Thyroid gland (tissue), 4 donors: ENCODE measurements around the gene C5. TPM values are rescaled to one million over a fixed set of nuclear protein-coding genes. Genes with fewer than 3 reads are reported as not detected.

ENCODE experiments used
- DNase-seq, 2 donors: peaks; one replicate each; pipeline ENCODE4 v3.0.0-alpha.2; 2019
- H3K27ac ChIP-seq, 3 donors: fragments of 200-600 bp; sonication (generic); 1 replicate in 2 of 3; 2 replicates in 1 of 3; pipeline ENCODE4 v1.5.1; 2016 to 2019; ENCODE audit warnings: mild to moderate bottlenecking in 1 of 3, moderate library complexity in 1 of 3
- H3K27me3 ChIP-seq: fragments of 200-600 bp; sonication (generic); one replicate; pipeline ENCODE4 v1.5.1; 2019
- H3K36me3 ChIP-seq, 2 donors: fragments of 200-600 bp; sonication (generic); one replicate each; pipeline ENCODE4 v1.5.1; 2016 to 2019
- H3K4me1 ChIP-seq, 2 donors: fragments of 200-600 bp; sonication (generic); one replicate each; pipeline ENCODE4 v1.5.1; 2017 to 2019
- H3K4me3 ChIP-seq, 3 donors: fragments of 200-600 bp; sonication (generic); replicated peaks in 1 of 3; 1 replicate in 2 of 3; 2 replicates in 1 of 3; pipeline ENCODE4 v1.5.1; 2016; ENCODE audit warnings: mild to moderate bottlenecking in 1 of 3
- H3K9me3 ChIP-seq: fragments of 200-600 bp; sonication (generic); one replicate; pipeline ENCODE4 v1.5.1; 2017
- POLR2A ChIP-seq, 2 donors: fragments of 450-650 bp; IDR thresholded peaks; one replicate each; pipeline ENCODE4 v1.6.1; 2017; ENCODE audit warnings: antibody characterized with exemption in 2 of 2, mild to moderate bottlenecking in 2 of 2, moderate library complexity in 1 of 2
- WGBS, 2 donors: methylation state at CpG; one replicate each; pipeline ENCODE4 v1.1.5; 2017; 5-methylcytosine and 5-hydroxymethylcytosine counted together
- intact Hi-C: fragments of 100-400 bp; cut with DNase I; formaldehyde crosslinking; loops from one replicate; pipeline ENCODE4 v1.15.1; 2023
- total RNA-seq, 4 donors: library from RNA; depleted of rRNA; stranded (reverse); fragments of >200 nt; gene quantifications; one replicate each; pipeline ENCODE4 v1.2.3, GENCODE V29; 2016
- TF ChIP-seq, protein P1 (sequence below), 6 experiments: fragments of 200-600 bp in 3 of 6; fragments of 450-650 bp in 3 of 6; sonication (generic) in 3 of 6; IDR thresholded peaks; one replicate each; pipeline ENCODE4 v1.5.1; 2016 to 2019; ENCODE audit warnings: antibody characterized with exemption in 6 of 6, mild to moderate bottlenecking in 2 of 6, inconsistent platforms in 1 of 6, moderate library complexity in 1 of 6

C5 gene
- total RNA-seq, 4 donors from 2014 or later: 1.7 to 3.4 (median 2.8) TPM

DNA sequence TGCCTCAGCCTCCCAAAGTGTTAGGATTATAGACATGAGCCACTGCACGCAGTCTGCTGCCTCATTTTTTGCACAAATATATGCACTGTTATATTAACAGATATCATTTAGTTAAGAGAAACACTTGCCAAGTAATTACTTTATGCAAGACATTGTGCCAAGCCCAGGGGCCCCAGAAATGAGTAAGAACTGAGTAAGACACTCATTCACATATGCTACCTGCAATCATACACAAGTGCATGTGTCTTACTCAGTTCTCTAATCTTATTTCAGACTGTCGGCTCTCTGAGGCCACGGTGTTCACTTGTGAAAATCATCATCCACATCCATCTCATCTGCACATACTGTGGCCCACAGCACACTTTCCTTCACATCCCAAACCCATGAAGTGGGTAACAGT lies 139.4 kb downstream of the C5 start:
- H3K4me1 ChIP-seq: no peaks in the 10 kb centered on the region
- DNase-seq: no peak
- WGBS, 2 donors: 87 to 95% methylated on average over 3 of the region's 3 CpGs
- H3K27ac ChIP-seq: no peak overlapping the region
- no peak overlapping the region for H3K4me3 ChIP-seq
- no peaks in the 10 kb centered on the region for H3K9me3 ChIP-seq
- no peaks in the 10 kb centered on the region for H3K27me3 ChIP-seq
- TF ChIP-seq, protein P1, sequence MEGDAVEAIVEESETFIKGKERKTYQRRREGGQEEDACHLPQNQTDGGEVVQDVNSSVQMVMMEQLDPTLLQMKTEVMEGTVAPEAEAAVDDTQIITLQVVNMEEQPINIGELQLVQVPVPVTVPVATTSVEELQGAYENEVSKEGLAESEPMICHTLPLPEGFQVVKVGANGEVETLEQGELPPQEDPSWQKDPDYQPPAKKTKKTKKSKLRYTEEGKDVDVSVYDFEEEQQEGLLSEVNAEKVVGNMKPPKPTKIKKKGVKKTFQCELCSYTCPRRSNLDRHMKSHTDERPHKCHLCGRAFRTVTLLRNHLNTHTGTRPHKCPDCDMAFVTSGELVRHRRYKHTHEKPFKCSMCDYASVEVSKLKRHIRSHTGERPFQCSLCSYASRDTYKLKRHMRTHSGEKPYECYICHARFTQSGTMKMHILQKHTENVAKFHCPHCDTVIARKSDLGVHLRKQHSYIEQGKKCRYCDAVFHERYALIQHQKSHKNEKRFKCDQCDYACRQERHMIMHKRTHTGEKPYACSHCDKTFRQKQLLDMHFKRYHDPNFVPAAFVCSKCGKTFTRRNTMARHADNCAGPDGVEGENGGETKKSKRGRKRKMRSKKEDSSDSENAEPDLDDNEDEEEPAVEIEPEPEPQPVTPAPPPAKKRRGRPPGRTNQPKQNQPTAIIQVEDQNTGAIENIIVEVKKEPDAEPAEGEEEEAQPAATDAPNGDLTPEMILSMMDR (IDR thresholded peaks at IDR 0.05): no peak
- TF ChIP-seq POLR2A (IDR thresholded peaks at IDR 0.05): no peak
- intact Hi-C loops: no loop called here
- H3K36me3 ChIP-seq: peaks cover 0 to 4% of the 10 kb centered on the region in 2 donors

DNA sequence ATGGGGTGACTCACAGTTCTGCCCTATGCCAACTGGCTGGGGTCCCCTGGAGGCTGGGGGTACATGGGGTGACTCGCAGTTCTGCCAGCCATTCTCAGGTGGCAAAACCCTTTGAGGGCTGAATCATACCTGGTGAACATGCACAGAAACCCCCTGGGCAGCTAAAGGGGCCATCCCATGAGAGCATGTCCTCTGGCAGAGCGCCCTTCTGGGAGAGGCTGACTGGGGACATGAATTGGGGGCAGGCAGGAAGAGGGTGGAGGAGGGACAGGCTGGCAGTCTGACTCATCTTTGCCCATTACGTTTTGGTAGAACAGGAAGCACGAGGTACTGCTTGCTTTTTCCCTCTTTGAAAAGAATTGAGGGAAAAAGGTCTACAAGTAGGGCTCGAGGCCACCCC lies 140.2 kb downstream of the C5 start:
- no peak for DNase-seq
- no peaks in the 10 kb centered on the region for H3K4me1 ChIP-seq
- H3K9me3 ChIP-seq: no peaks in the 10 kb centered on the region
- no peak for TF ChIP-seq POLR2A (IDR thresholded peaks at IDR 0.05)
- TF ChIP-seq, protein P1 (IDR thresholded peaks at IDR 0.05): no peak
- H3K36me3 ChIP-seq: peaks cover 0 to 4% of the 10 kb centered on the region in 2 donors
- H3K27ac ChIP-seq: no peak overlapping the region
- intact Hi-C loops: no loop called here
- H3K27me3 ChIP-seq: no peaks in the 10 kb centered on the region
- WGBS, 2 donors: 65 to 82% methylated on average over 5 of the region's 5 CpGs
- no peak overlapping the region for H3K4me3 ChIP-seq

DNA sequence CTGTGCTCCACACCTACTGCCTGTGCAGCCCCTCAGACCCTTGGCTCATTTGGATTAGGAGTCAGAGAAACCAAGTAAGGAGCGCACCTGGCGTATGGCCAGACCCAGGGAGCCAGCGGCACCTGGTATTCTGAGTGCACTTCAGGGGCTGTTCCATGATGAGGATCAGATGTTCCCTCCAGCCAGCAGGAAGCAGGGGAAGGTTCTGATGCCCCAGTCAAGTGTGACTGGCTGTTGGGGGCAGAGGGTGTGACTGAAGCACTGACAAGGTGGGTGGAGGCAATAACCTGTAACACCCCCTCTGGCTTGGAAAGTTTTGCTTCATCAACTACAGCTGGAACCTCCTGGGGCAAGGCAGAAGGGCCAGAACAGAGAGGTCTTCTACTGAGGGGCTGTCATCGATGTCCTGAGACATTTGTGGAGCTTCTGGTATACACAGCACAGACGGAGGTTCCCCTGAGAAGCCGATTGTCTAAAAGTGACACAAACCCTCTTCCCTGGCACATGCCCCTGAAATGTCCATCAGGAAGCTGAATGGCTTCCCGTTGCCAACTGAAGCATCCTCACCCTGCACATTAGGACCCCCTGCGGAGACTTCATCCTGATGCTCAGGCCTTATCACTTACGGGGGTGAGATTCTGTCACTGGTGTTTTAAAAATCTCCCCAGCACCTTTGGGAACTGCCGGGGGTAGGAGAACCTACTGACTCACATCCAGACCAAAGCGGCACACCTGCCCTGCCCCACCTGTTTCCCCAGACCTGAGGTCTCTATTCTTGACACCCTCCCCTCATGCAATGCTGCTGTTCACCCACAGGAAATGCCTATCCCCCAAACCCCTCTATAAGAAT lies 144.5 kb downstream of the C5 start:
- Histone ChIP-seq H3K27ac (no peak overlapping the region), H3K4me3 (no peak overlapping the region), H3K9me3 (no peaks in the 10 kb centered on the region), H3K27me3 (no peaks in the 10 kb centered on the region), H3K36me3 (no peaks in the 10 kb centered on the region), H3K4me1 (no peaks in the 10 kb centered on the region)
- 69 to 84% methylated on average over 8 to 11 of the region's 11 CpGs for WGBS, 2 donors
- TF ChIP-seq, protein P1 (IDR thresholded peaks at IDR 0.05): no peak
- no peak for TF ChIP-seq POLR2A (IDR thresholded peaks at IDR 0.05)
- intact Hi-C loops: no loop called here
- DNase-seq: peak; percentile 42 to 48

DNA sequence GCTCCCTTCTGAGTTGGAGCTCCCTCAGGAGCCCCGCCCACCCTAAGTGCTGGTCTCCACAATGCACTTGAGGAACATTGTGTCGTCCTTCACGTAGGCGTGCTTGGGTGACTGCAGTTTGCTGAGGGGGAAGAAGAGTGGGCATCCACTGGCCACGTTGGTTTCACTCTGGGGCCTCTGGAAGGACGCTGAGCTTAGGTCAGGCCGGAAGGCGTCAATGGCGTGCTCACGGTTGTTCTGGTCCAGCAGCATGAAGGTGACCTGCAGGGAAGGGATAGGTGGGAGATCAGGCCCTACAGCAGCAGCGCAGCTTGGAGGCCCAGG lies 145.1 kb downstream of the C5 start:
- Histone ChIP-seq H3K4me1 (no peaks in the 10 kb centered on the region), H3K27ac (no peak overlapping the region), H3K27me3 (no peaks in the 10 kb centered on the region), H3K4me3 (no peak overlapping the region), H3K9me3 (no peaks in the 10 kb centered on the region), H3K36me3 (no peaks in the 10 kb centered on the region)
- 85 to 92% methylated on average over 10 to 11 of the region's 11 CpGs for WGBS, 2 donors
- DNase-seq: no peak
- intact Hi-C loops: no loop called here
- TF ChIP-seq, protein P1 (IDR thresholded peaks at IDR 0.05): no peak
- no peak for TF ChIP-seq POLR2A (IDR thresholded peaks at IDR 0.05)
